Liver (tissue), 9 donors: ENCODE data around the gene C19orf67. TPM values are rescaled to one million over a fixed set of nuclear protein-coding genes. Genes with fewer than 3 reads are reported as not detected.

Source experiments
- DNase-seq: peaks from one replicate; pipeline ENCODE4 v3.0.0-alpha.2; 2017; ENCODE audit warnings: low spot score
- H3K27ac ChIP-seq, 2 donors: one replicate each; pipeline ENCODE4 v1.7.0; 2013; ENCODE audit warnings: inconsistent platforms in 2 of 2, low read length in 2 of 2, control low read depth in 1 of 2, low read depth in 1 of 2, mild to moderate bottlenecking in 1 of 2
- H3K27me3 ChIP-seq, 4 donors: one replicate each; pipeline versions ENCODE4 v1.6.1 to v1.7.0; 2013; ENCODE audit warnings: low read length in 3 of 4, inconsistent platforms in 1 of 4, mild to moderate bottlenecking in 1 of 4, moderate library complexity in 1 of 4; ENCODE audit not compliant: control insufficient read depth in 4 of 4, insufficient read depth in 4 of 4
- H3K36me3 ChIP-seq, 4 donors: one replicate each; pipeline versions ENCODE4 v1.6.1 to v1.7.0; 2013; ENCODE audit warnings: low read length in 3 of 4, mild to moderate bottlenecking in 3 of 4, low read depth in 1 of 4, moderate library complexity in 1 of 4; ENCODE audit not compliant: control insufficient read depth in 4 of 4, insufficient read depth in 3 of 4
- H3K4me1 ChIP-seq, 4 donors: one replicate each; pipeline versions ENCODE4 v1.6.1 to v1.7.0; 2013; ENCODE audit warnings: low read length in 3 of 4, mild to moderate bottlenecking in 3 of 4, moderate library complexity in 1 of 4; ENCODE audit not compliant: control insufficient read depth in 4 of 4, insufficient read depth in 4 of 4
- H3K4me3 ChIP-seq, 3 donors: one replicate each; pipeline versions ENCODE4 v1.6.1 to v1.7.0; 2013; ENCODE audit warnings: low read length in 3 of 3, control low read depth in 1 of 3, low read depth in 1 of 3, mild to moderate bottlenecking in 1 of 3
- H3K9ac ChIP-seq, 2 donors: one replicate each; pipeline ENCODE4 v1.7.0; 2013; ENCODE audit warnings: low read length in 2 of 2, mild to moderate bottlenecking in 2 of 2, moderate library complexity in 2 of 2, control low read depth in 1 of 2, low read depth in 1 of 2
- H3K9me3 ChIP-seq, 4 donors: one replicate each; pipeline versions ENCODE4 v1.6.1 to v1.7.0; 2013; ENCODE audit warnings: low read length in 3 of 4; ENCODE audit not compliant: control insufficient read depth in 4 of 4
- EGR1 ChIP-seq, 2 donors: IDR thresholded peaks; 2 replicates each; pipeline ENCODE4 v1.6.1; 2016 to 2018; ENCODE audit warnings: antibody characterized with exemption in 2 of 2, low read depth in 2 of 2
- FOXA1 ChIP-seq: IDR thresholded peaks from 2 replicates; pipeline ENCODE4 v1.6.1; 2016; ENCODE audit warnings: antibody characterized with exemption
- FOXA2 ChIP-seq: IDR thresholded peaks from 2 replicates; pipeline ENCODE4 v1.6.1; 2016; ENCODE audit warnings: antibody characterized with exemption
- GABPA ChIP-seq, 2 donors: IDR thresholded peaks in 1 of 2; conservative IDR thresholded peaks in 1 of 2; 2 replicates each; pipeline ENCODE4 v1.6.1; 2016; ENCODE audit warnings: antibody characterized with exemption in 2 of 2, mild to moderate bottlenecking in 1 of 2, moderate library complexity in 1 of 2
- HNF4A ChIP-seq, 2 donors: conservative IDR thresholded peaks; 2 replicates each; pipeline ENCODE4 v1.6.1; 2016; ENCODE audit warnings: antibody characterized with exemption in 2 of 2, mild to moderate bottlenecking in 2 of 2
- HNF4G ChIP-seq: IDR thresholded peaks from 2 replicates; pipeline ENCODE4 v1.6.1; 2016; ENCODE audit warnings: antibody characterized with exemption
- JUND ChIP-seq, 2 donors: IDR thresholded peaks; 2 replicates each; pipeline ENCODE4 v1.6.1; 2016; ENCODE audit warnings: antibody characterized with exemption in 2 of 2
- NR2F2 ChIP-seq: IDR thresholded peaks from 2 replicates; pipeline ENCODE4 v1.6.1; 2016; ENCODE audit warnings: antibody characterized with exemption
- RAD21 ChIP-seq, 2 donors: IDR thresholded peaks; 2 replicates each; pipeline ENCODE4 v1.6.1; 2016; ENCODE audit warnings: antibody characterized with exemption in 2 of 2, mild to moderate bottlenecking in 2 of 2
- RXRA ChIP-seq, 2 donors: IDR thresholded peaks; 2 replicates each; pipeline ENCODE4 v1.6.1; 2017 to 2018; ENCODE audit warnings: antibody characterized with exemption in 2 of 2, mild to moderate bottlenecking in 1 of 2
- SP1 ChIP-seq: IDR thresholded peaks from 2 replicates; pipeline ENCODE4 v1.6.1; 2018; ENCODE audit warnings: antibody characterized with exemption, mild to moderate bottlenecking
- TAF1 ChIP-seq: conservative IDR thresholded peaks from 2 replicates; pipeline ENCODE4 v1.6.1; 2016; ENCODE audit warnings: antibody characterized with exemption, mild to moderate bottlenecking
- YY1 ChIP-seq: IDR thresholded peaks from 2 replicates; pipeline ENCODE4 v1.6.1; 2016; ENCODE audit warnings: antibody characterized with exemption, mild to moderate bottlenecking
- WGBS: extraction: QIAGEN DNeasy Blood & Tissue Kit; methylation state at CpG from one replicate; pipeline ENCODE4 v1.1.7; 2013; 5-methylcytosine and 5-hydroxymethylcytosine counted together
- polyA plus RNA-seq, 2 donors: library from polyadenylated mRNA; stranded (reverse) in 1 of 2; unstranded in 1 of 2; fragments of 200-250 nt in 1 of 2; fragments of >200 nt in 1 of 2; fragmentation: Nextera tagmentation in 1 of 2; extraction: Ambion mirVana in 1 of 2; gene quantifications; one replicate each; pipeline versions ENCODE4 v1.2.1 to v1.2.3, GENCODE V29; 2013 to 2015
- total RNA-seq, 2 donors: library from RNA; depleted of rRNA; stranded (reverse); fragments of >200 nt; gene quantifications; one replicate each; pipeline ENCODE4 v1.2.3, GENCODE V29; 2014
- TF ChIP-seq, protein P1 (sequence below): IDR thresholded peaks from 2 replicates; pipeline ENCODE4 v1.6.1; 2016; ENCODE audit warnings: antibody characterized with exemption
- TF ChIP-seq, protein P2 (sequence below): fragments of 150-350 bp; IDR thresholded peaks from 2 replicates; pipeline ENCODE4 v1.5.1; 2017; ENCODE audit warnings: improper control_type of control experiment, low read depth, low read length; ENCODE audit not compliant: missing input control
- TF ChIP-seq, protein P3 (sequence below): IDR thresholded peaks from 2 replicates; pipeline ENCODE4 v1.6.1; 2016; ENCODE audit warnings: antibody characterized with exemption
- donor health status: healthy.
- donor health status: healthy.
- donor health status: healthy.
- donor health status: healthy.
- donor health status: healthy.

The C19orf67 gene
- total and polyA plus RNA-seq, 4 donors, result 0.25 TPM; not detected in 3

DNA sequence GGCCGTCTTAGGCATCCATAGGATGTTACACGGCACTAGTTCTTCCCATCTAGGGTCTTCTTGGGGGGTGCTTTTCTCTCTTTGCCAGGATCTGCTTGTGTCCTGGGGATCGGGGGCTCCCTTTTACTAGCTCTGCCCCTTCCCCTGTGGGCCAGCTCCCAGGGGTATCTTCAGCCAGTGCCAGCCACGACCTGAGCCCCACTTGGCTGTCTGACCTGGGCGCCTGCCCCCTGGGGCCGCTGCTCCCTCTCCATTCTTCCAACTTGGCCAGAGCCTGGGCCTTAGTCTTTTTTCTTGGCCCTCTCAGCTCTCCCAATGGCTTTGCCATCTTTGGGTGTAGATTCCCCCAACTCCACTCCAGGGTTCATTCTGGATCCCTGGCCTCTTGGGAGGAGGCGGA lies 28.9 kb upstream of the C19orf67 start:
- Histone ChIP-seq H3K4me3 (no peak overlapping the region), H3K36me3 (no peaks in the 10 kb centered on the region), H3K4me1 (peaks cover 15 to 67% (median 57%) of the 10 kb centered on the region in 4 donors), H3K27me3 (no peaks in the 10 kb centered on the region), H3K27ac (peak overlapping the region; percentile 88 to 97), H3K9ac (no peak overlapping the region), H3K9me3 (no peaks in the 10 kb centered on the region)
- no peak for DNase-seq
- 92% methylated on average over 7 of the region's 7 CpGs for WGBS
- TF ChIP-seq EGR1 (IDR thresholded peaks at IDR 0.05; ENCODE audit: low read depth in 2 of 2), result no peak
- no peak for TF ChIP-seq GABPA (IDR thresholded peaks at IDR 0.05 in 1 of 2, conservative IDR thresholded peaks at IDR 0.05 in 1 of 2)
- TF ChIP-seq, protein P1, sequence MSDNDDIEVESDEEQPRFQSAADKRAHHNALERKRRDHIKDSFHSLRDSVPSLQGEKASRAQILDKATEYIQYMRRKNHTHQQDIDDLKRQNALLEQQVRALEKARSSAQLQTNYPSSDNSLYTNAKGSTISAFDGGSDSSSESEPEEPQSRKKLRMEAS, result no peak
- TF ChIP-seq FOXA2, result no peak
- TF ChIP-seq JUND (IDR thresholded peaks at IDR 0.05), result no peak

DNA sequence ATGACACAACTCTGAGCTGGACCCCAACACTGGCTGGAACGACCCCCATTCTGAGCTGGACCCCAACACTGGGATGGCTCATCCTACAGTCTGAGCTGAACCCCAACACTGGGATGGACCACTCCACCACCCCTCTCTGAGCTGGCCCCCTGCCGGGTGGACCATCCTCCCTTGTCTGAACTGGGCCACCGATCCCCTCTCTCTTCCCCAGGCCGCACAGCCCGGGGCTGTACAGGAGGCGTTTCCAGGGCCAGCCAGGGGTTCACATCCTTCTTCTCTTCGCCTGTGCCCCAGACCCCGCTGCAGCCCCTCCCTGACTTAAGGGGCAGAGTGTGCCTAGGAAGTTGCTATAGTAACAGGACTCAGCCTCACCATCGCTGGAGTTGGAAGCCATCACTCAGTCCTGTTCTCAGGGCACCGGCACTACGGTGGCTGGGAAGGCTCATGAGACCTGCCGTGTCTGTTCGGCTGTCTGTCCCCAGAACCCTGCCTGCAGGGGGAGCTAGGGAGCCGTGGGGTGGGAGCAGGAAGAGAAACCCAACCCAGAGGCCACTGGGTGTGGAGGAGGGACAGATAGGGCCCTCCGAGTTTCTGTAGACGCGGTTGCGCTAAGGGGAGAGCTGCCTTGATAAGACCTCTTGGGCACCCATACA lies 28.3 kb upstream of the C19orf67 start:
- H3K4me3 ChIP-seq, result peak overlapping the region in 1 of 3 donors; percentile 31
- TF ChIP-seq SP1 (no peak), YY1 (peak; percentile 77), FOXA1 (no peak), HNF4A (conservative IDR thresholded peaks at IDR 0.05) (no peak), RAD21 (IDR thresholded peaks at IDR 0.05) (peak; percentile 49 to 67), RXRA (IDR thresholded peaks at IDR 0.05) (peak in 1 of 2 donors; percentile 5)
- TF ChIP-seq, protein P2, sequence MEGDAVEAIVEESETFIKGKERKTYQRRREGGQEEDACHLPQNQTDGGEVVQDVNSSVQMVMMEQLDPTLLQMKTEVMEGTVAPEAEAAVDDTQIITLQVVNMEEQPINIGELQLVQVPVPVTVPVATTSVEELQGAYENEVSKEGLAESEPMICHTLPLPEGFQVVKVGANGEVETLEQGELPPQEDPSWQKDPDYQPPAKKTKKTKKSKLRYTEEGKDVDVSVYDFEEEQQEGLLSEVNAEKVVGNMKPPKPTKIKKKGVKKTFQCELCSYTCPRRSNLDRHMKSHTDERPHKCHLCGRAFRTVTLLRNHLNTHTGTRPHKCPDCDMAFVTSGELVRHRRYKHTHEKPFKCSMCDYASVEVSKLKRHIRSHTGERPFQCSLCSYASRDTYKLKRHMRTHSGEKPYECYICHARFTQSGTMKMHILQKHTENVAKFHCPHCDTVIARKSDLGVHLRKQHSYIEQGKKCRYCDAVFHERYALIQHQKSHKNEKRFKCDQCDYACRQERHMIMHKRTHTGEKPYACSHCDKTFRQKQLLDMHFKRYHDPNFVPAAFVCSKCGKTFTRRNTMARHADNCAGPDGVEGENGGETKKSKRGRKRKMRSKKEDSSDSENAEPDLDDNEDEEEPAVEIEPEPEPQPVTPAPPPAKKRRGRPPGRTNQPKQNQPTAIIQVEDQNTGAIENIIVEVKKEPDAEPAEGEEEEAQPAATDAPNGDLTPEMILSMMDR, result peak; percentile 47
- TF ChIP-seq, protein P1, result no peak
- peak overlapping the region; percentile 88 to 97 for H3K27ac ChIP-seq
- 83% methylated on average over 18 of the region's 18 CpGs for WGBS
- DNase-seq, result peak; percentile 67
- H3K27me3 ChIP-seq, result no peaks in the 10 kb centered on the region
- no peaks in the 10 kb centered on the region for H3K9me3 ChIP-seq
- peak overlapping the region; percentile 50 to 68 for H3K9ac ChIP-seq
- no peaks in the 10 kb centered on the region for H3K36me3 ChIP-seq
- peaks cover 15 to 62% (median 51%) of the 10 kb centered on the region in 4 donors for H3K4me1 ChIP-seq

DNA sequence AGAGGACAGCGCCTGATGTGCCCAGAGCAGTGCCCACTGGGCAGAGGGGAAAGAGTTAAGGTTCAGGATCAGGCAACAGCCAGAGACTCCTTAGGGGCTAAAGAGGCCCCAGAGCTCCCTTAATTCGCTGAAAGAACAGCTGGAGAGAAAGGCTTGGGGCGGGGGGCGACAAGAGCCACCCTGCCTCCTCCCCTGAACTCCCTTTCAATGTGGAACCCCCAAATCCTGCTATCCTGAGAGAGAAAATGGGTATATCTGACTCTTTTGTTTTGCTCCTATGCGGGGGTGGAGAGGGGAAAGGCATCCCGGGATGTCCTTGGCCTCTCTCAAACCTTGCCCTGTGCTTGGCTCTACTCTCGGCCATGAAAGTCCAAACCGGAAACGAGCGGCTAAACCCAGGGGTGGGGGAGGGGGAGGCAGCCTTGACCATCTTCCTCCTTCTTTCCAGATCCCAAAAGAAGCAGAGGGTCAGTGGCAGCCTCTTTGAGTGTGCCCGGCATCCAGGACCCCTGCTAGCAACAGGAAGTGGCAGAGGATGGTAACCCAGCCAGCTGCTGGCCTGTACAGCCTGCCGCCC lies 27.3 kb upstream of the C19orf67 start:
- H3K9me3 ChIP-seq, result no peaks in the 10 kb centered on the region
- H3K4me1 ChIP-seq, result peaks cover 15 to 56% (median 46%) of the 10 kb centered on the region in 4 donors
- TF ChIP-seq, protein P1, result peak; percentile 18
- TF ChIP-seq HNF4A (conservative IDR thresholded peaks at IDR 0.05), result peak; percentile 68 to 75
- TF ChIP-seq JUND (IDR thresholded peaks at IDR 0.05), result peak in 1 of 2 donors; percentile 9
- TF ChIP-seq FOXA1, result no peak
- TF ChIP-seq TAF1, result no peak
- TF ChIP-seq GABPA (IDR thresholded peaks at IDR 0.05 in 1 of 2, conservative IDR thresholded peaks at IDR 0.05 in 1 of 2), result peak; percentile 37 to 77
- peak; percentile 96 to 98 for TF ChIP-seq EGR1 (IDR thresholded peaks at IDR 0.05; ENCODE audit: low read depth in 2 of 2)
- peak; percentile 69 for TF ChIP-seq YY1
- TF ChIP-seq SP1, result peak; percentile 84
- TF ChIP-seq HNF4G, result no peak
- peak; percentile 68 for TF ChIP-seq NR2F2
- TF ChIP-seq, protein P3, sequence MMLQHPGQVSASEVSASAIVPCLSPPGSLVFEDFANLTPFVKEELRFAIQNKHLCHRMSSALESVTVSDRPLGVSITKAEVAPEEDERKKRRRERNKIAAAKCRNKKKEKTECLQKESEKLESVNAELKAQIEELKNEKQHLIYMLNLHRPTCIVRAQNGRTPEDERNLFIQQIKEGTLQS, result no peak
- peak in 1 of 2 donors; percentile 20 for TF ChIP-seq RAD21 (IDR thresholded peaks at IDR 0.05)
- TF ChIP-seq, protein P2, result no peak
- peak; percentile 84 to 89 for TF ChIP-seq RXRA (IDR thresholded peaks at IDR 0.05)
- TF ChIP-seq FOXA2, result no peak
- no peaks in the 10 kb centered on the region for H3K27me3 ChIP-seq
- 37% methylated on average over 12 of the region's 12 CpGs for WGBS
- H3K4me3 ChIP-seq, result peak overlapping the region; percentile 5 to 28 (median 5)
- peak overlapping the region; percentile 88 to 97 for H3K27ac ChIP-seq
- DNase-seq, result no peak
- H3K9ac ChIP-seq, result peak overlapping the region; percentile 50 to 79
- H3K36me3 ChIP-seq, result no peaks in the 10 kb centered on the region
